WTC11 (cell line): ENCODE results near the gene PFKP. TPM values are rescaled to one million over a fixed set of nuclear protein-coding genes. Genes with fewer than 3 reads are reported as not detected.

Experiments
- ATAC-seq: fragments of 200-7000 bp; cut with Tn5 transposase; 2 replicates; pipeline ENCODE4 v1.10.0; 2021; ENCODE audit warnings: mild to moderate bottlenecking, moderate library complexity
- CTCF ChIA-PET: fragments of 300-600 bp; sonication (Branson Sonifier 250); formaldehyde crosslinking; loops from one replicate; lab custom pipeline; 2021; ENCODE audit warnings: antibody characterized with exemption; lab: Charles Lee
- POLR2A ChIA-PET: fragments of 350-600 bp; sonication (Branson Sonifier 250); formaldehyde crosslinking; loops from one replicate; lab custom pipeline; 2021; ENCODE audit warnings: antibody characterized with exemption; lab: Charles Lee
- DNase-seq: peaks from one replicate; pipeline ENCODE4 v3.0.0; 2021; ENCODE audit warnings: low spot score
- H3K27ac Mint-ChIP-seq: 2 replicates; pipeline ENCODE4 v1.8.0; 2021; ENCODE audit warnings: mixed read lengths
- H3K27me3 Mint-ChIP-seq: 2 replicates; pipeline ENCODE4 v1.8.0; 2021; ENCODE audit warnings: low read depth, mild to moderate bottlenecking, moderate library complexity, mixed read lengths
- H3K36me3 Mint-ChIP-seq: 2 replicates; pipeline ENCODE4 v1.8.0; 2021; ENCODE audit warnings: mixed read lengths
- H3K4me1 Mint-ChIP-seq: 2 replicates; pipeline ENCODE4 v1.8.0; 2022; ENCODE audit warnings: mixed read lengths
- H3K4me3 Mint-ChIP-seq: 2 replicates; pipeline ENCODE4 v1.8.0; 2021; ENCODE audit warnings: mild to moderate bottlenecking, moderate library complexity, mixed read lengths
- H3K9me3 Mint-ChIP-seq: 2 replicates; pipeline ENCODE4 v1.8.0; 2021; ENCODE audit warnings: mixed read lengths
- ERG ChIP-seq: fragments of 250-450 bp; sonication (Bioruptor Pico); IDR thresholded peaks from 2 replicates; pipeline ENCODE4 v1.8.0; 2021; ENCODE audit warnings: mild to moderate bottlenecking
- FOXJ3 ChIP-seq: sonication (generic); formaldehyde crosslinking; IDR thresholded peaks from 2 replicates; pipeline ENCODE4 v1.9.0; 2021; ENCODE audit warnings: missing genetic modification reagents, mild to moderate bottlenecking, borderline replicate concordance
- FOXK1 ChIP-seq: sonication (generic); formaldehyde crosslinking; IDR thresholded peaks from 2 replicates; pipeline ENCODE4 v1.8.0; 2022; ENCODE audit warnings: mild to moderate bottlenecking, moderate library complexity, missing genetic modification reagents
- IRF2 ChIP-seq: sonication (generic); formaldehyde crosslinking; IDR thresholded peaks from 2 replicates; pipeline ENCODE4 v1.8.0; 2022; ENCODE audit warnings: low read depth, missing genetic modification reagents, borderline replicate concordance
- JAZF1 ChIP-seq: fragments of 250-450 bp; sonication (Bioruptor Pico); IDR thresholded peaks from 2 replicates; pipeline ENCODE4 v1.9.0; 2021; ENCODE audit warnings: moderate library complexity, mild to moderate bottlenecking, inconsistent platforms
- NR1H2 ChIP-seq: sonication (generic); formaldehyde crosslinking; IDR thresholded peaks from 2 replicates; pipeline ENCODE4 v1.9.0; 2021; ENCODE audit warnings: mild to moderate bottlenecking, moderate library complexity, missing genetic modification reagents
- PRRX2 ChIP-seq: fragments of 250-450 bp; sonication (Bioruptor Pico); IDR thresholded peaks from 2 replicates; pipeline ENCODE4 v1.8.0; 2021; ENCODE audit warnings: mild to moderate bottlenecking
- RELA ChIP-seq: sonication (generic); formaldehyde crosslinking; IDR thresholded peaks from 2 replicates; pipeline ENCODE4 v1.8.1; 2022; ENCODE audit warnings: missing genetic modification reagents, mild to moderate bottlenecking, borderline replicate concordance
- SMAD3 ChIP-seq: sonication (generic); formaldehyde crosslinking; IDR thresholded peaks from 2 replicates; pipeline ENCODE4 v1.8.0; 2022; ENCODE audit warnings: missing genetic modification reagents, mild to moderate bottlenecking, borderline replicate concordance
- SMAD4 ChIP-seq: sonication (generic); formaldehyde crosslinking; IDR thresholded peaks from 2 replicates; pipeline ENCODE4 v1.8.0; 2022; ENCODE audit warnings: mild to moderate bottlenecking, missing genetic modification reagents
- SOX15 ChIP-seq: fragments of 250-450 bp; sonication (Bioruptor Pico); IDR thresholded peaks from 2 replicates; pipeline ENCODE4 v1.9.0; 2021; ENCODE audit warnings: mild to moderate bottlenecking
- ZNF232 ChIP-seq: sonication (generic); formaldehyde crosslinking; IDR thresholded peaks from 2 replicates; pipeline ENCODE4 v1.8.0; 2022; ENCODE audit warnings: mild to moderate bottlenecking, missing genetic modification reagents
- ZNF281 ChIP-seq: sonication (generic); formaldehyde crosslinking; IDR thresholded peaks from 2 replicates; pipeline ENCODE4 v1.8.0; 2023; ENCODE audit warnings: mild to moderate bottlenecking, missing genetic modification reagents
- ZNF423 ChIP-seq: fragments of 250-450 bp; sonication (Bioruptor Pico); IDR thresholded peaks from 2 replicates; pipeline ENCODE4 v2.1.2; 2022; ENCODE audit warnings: mild to moderate bottlenecking, moderate library complexity
- total RNA-seq: library from RNA; stranded (reverse); gene quantifications from 3 replicates; pipeline ENCODE4 v1.2.3, GENCODE V29; 2021
- TF ChIP-seq, protein P1 (sequence below): sonication (generic); formaldehyde crosslinking; IDR thresholded peaks from 2 replicates; pipeline ENCODE4 v1.8.1; 2023; ENCODE audit warnings: mild to moderate bottlenecking, missing genetic modification reagents
- TF ChIP-seq, protein P2 (sequence below): sonication (generic); formaldehyde crosslinking; IDR thresholded peaks from 2 replicates; pipeline ENCODE4 v1.8.0; 2022; ENCODE audit warnings: missing genetic modification reagents
- TF ChIP-seq, protein P3 (sequence below): fragments of 250-450 bp; sonication (Bioruptor Pico); conservative IDR thresholded peaks from 2 replicates; pipeline ENCODE4 v1.9.0; 2021; ENCODE audit warnings: mild to moderate bottlenecking

The PFKP gene
- total RNA-seq, 1 experiment from 2014 or later: 127 TPM

DNA sequence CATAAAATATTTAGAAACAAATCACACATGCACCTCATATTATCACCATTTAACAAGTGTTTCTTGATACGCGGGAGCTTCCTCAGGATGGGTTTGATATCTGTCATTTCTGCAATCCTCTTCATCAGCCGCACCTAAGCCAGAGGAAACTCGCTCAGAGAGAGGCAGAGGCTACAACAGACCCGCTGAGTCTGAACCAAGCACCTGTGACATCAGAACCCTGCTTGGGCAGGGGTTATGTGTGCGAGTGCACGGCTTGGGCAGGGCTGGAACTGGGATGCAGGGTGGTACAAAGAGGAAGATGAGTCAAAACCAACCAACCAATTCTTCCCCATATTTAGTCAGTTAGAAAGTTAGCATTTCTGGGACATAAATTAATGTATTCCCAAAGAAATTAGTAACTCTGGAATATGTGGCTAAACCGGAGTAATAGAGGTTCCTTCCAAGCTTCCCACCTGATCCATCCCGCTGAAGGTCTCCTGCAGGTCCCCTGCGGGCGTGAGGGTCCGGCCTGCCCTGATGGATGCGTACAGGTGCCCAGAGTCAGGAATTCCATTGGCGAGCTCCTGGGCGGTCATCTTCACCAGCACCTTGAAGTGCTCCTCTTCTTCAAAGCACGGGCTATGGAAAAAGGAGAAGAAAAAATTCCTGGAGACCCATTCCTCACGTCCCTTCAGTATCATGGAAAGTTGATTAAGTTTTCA is 79.9 kb downstream of the PFKP start (continued):
- TF ChIP-seq SOX15 (CRISPR knock-in tag): no peak
- TF ChIP-seq IRF2: no peak

- Mint-ChIP-seq H3K4me1 (no peaks in the 10 kb centered on the region), H3K27ac (no peak overlapping the region)
- POLR2A ChIA-PET: interaction anchor here (0.6 kb wide), 1 partner anchor 16 kb away, joined by 4 read pairs; no protein-coding TSS in a partner anchor
These were observed 80.7 kb downstream of the PFKP start for GRCh38 chr10:3148041-3148440.

More at GRCh38 chr10:3148041-3148440, 80.7 kb downstream of the PFKP start:
- H3K4me3 Mint-ChIP-seq: no peak overlapping the region
- ATAC-seq (no peak), DNase-seq (no peak)
- H3K9me3 Mint-ChIP-seq: no peaks in the 10 kb centered on the region
- CTCF ChIA-PET: no interaction called here
- peaks cover 42% of the 10 kb centered on the region for H3K36me3 Mint-ChIP-seq
- H3K27me3 Mint-ChIP-seq: no peaks in the 10 kb centered on the region
- TF ChIP-seq, protein P1, sequence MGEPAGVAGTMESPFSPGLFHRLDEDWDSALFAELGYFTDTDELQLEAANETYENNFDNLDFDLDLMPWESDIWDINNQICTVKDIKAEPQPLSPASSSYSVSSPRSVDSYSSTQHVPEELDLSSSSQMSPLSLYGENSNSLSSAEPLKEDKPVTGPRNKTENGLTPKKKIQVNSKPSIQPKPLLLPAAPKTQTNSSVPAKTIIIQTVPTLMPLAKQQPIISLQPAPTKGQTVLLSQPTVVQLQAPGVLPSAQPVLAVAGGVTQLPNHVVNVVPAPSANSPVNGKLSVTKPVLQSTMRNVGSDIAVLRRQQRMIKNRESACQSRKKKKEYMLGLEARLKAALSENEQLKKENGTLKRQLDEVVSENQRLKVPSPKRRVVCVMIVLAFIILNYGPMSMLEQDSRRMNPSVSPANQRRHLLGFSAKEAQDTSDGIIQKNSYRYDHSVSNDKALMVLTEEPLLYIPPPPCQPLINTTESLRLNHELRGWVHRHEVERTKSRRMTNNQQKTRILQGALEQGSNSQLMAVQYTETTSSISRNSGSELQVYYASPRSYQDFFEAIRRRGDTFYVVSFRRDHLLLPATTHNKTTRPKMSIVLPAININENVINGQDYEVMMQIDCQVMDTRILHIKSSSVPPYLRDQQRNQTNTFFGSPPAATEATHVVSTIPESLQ (CRISPR knock-in tag): no peak
- TF ChIP-seq ZNF281 (no peak), NR1H2 (CRISPR knock-in tag) (no peak), FOXJ3 (no peak), ZNF232 (CRISPR knock-in tag) (no peak), JAZF1 (CRISPR knock-in tag) (no peak), SMAD4 (CRISPR knock-in tag) (no peak), SMAD3 (CRISPR knock-in tag) (no peak), PRRX2 (no peak), RELA (CRISPR knock-in tag) (no peak), FOXK1 (CRISPR knock-in tag) (no peak), ZNF423 (CRISPR knock-in tag) (no peak), ERG (CRISPR knock-in tag) (no peak)
- TF ChIP-seq, protein P2, sequence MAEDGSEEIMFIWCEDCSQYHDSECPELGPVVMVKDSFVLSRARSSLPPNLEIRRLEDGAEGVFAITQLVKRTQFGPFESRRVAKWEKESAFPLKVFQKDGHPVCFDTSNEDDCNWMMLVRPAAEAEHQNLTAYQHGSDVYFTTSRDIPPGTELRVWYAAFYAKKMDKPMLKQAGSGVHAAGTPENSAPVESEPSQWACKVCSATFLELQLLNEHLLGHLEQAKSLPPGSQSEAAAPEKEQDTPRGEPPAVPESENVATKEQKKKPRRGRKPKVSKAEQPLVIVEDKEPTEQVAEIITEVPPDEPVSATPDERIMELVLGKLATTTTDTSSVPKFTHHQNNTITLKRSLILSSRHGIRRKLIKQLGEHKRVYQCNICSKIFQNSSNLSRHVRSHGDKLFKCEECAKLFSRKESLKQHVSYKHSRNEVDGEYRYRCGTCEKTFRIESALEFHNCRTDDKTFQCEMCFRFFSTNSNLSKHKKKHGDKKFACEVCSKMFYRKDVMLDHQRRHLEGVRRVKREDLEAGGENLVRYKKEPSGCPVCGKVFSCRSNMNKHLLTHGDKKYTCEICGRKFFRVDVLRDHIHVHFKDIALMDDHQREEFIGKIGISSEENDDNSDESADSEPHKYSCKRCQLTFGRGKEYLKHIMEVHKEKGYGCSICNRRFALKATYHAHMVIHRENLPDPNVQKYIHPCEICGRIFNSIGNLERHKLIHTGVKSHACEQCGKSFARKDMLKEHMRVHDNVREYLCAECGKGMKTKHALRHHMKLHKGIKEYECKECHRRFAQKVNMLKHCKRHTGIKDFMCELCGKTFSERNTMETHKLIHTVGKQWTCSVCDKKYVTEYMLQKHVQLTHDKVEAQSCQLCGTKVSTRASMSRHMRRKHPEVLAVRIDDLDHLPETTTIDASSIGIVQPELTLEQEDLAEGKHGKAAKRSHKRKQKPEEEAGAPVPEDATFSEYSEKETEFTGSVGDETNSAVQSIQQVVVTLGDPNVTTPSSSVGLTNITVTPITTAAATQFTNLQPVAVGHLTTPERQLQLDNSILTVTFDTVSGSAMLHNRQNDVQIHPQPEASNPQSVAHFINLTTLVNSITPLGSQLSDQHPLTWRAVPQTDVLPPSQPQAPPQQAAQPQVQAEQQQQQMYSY (CRISPR knock-in tag): no peak
- TF ChIP-seq, protein P3, sequence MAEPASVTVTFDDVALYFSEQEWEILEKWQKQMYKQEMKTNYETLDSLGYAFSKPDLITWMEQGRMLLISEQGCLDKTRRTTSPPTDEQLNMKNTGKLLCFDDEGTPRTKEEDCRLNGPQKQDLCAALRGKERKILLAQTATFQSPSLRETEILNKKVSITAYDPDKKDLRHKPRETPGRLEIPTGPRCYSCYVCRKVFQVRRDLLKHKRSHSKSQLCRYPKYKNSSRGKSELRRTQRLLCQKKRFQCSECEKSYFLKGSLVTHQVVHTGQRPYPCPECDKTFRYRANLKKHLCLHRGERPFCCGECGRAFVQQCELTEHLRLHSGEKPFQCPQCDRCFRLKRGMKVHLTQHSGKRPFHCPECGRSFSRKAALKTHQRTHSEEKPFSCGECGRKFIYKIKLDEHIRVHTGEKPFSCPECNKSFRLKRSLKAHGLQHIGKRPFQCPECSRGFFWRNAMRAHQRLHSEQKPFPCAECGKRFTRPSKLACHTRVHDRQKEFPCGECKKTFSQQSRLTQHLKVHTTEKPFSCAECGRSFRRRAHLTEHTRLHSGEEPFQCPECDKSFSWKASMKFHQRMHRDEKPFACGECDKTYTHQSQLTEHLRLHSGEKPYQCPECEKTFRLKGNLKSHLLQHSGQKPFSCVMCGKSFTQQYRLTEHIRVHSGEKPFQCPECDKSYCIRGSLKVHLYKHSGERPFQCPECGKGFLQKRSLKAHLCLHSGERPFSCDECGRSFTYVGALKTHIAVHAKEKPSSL (CRISPR knock-in tag): no peak
